Measurements from ENCODE around the gene METTL23.
"Not testable (repeated sequence)": the region's sequence is repeated elsewhere in the genome, so short reads cannot be mapped to it uniquely, and the experiment has no call there.

Gene METTL23

DNA sequence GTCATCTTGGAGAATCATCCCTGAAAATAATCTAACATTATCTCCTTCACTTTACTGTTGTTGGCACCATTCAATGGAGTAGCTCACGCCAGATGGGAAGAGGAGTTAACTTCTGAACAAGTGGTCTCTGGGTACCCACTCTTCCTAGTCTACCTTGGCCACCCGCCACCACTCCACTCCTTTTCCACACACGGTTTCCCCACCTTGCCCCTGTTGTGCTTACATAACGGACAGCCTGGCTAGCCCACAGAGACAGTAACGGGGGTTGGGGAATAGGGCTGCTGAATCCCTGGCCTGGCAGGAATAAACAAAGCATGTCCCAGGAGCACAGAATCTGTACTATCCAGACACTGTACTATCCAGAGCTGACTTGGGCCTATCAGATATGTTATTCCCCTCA, 12.3 kb upstream of the METTL23 start:
- DNase-seq = no peak

DNA sequence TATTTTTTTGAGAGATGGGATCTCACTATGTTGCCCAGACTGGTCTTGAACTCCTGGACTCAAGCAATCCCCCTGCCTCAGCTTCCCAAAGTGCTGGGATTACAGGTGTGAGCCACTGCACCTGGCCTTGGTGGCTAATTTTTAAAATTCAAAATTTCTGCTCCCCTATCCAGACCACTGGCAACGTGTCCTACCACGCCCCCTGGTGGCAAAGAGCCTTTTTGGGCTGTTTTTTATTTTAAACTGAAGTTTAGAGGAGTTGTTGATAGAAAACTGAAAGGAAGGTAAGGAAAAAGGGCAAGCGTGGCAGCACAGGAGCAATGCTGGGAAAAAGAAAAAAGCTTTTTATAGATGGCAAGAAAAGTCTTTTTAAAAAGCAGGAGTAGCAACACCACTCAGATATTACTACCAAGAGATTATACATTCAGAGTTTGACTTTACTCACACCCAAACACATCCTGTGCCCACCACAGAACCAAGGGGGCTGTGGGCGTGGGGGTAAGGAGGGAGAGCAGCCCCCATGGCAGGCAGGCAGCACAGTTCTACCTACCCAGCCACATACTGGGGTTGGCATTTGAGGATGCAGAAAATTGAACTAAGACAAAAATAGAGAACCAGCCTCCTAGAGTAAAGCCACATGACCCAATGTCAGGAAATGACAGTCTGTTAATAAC, 11.7 kb upstream of the METTL23 start:
- no peak for DNase-seq

DNA sequence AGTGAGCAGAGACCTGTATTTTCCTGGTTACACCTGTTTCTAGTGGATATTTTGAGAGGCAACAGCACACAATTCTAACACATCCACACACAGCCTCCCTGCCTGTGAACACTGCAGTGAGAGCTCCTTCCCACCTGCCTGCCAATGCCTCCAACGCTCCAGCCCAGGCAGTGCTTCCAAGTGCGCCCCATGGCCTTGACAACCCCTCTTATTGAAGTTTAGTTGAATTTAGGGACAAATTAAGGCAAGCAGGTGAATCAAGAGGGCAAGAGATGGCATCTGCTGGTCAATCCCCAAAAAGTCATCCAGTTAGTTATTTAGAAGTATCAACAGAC, 11.2 kb upstream of the METTL23 start:
- no peak for DNase-seq

DNA sequence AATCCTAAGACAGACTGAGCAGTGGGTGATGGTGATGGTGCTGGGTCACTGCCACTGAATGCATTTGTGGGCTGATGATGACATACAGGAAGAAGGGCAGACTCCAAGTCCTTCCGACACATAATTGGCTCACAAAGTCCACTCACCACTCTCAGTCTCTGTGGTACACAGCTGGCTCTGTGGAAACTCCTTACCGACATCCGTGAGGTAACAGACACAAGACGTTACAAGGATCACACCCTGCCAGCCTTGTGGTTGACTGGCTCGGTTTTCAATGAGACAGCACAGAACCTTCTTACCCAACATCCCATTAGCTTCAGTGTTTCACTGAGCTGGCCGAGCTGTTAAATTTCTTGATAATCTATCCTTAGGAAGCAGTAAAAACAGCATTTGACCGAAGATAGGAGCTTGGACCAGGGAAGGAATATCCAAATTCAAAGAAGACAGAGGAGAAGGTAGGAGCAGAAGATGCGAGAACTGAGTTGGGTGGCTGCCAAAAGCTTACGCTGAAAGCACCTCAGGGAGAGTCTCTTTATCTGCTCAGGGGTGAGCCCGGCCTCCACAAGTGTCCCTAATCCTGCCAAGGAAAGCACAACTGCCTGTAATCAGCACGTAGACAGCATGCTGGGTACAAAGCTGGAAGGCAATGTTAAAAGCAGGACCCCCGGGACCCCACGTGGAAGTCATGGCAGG, 10.3 kb upstream of the METTL23 start:
- DNase-seq = no peak

GRCh38 chr17:76716839-76717215, 9.8 kb upstream of the METTL23 start:
- peak; percentile 47 for DNase-seq

GRCh38 chr17:76718516-76718915, 8.1 kb upstream of the METTL23 start:
- no peak for DNase-seq

DNA sequence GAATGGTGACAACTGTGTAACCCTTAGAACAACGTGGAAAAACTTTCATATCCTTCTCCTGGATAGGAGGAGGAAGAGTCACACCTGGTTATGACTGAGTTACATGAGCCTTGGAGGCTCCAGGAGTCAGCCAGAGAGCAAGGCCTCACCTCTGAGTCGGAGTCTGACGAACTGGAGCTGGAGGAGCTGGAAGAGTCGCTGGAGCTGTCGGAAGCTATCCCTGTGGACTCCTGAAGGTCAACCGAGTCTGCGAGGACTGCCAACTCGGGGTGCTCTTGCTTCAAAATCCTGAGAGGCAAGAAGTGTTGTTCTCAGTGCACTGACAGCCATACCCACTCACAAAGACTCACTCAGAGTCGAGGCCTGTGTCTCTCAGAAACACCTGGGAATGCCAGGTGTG, 6.4 kb upstream of the METTL23 start:
- DNase-seq = no peak

- no peak for DNase-seq
Observed at GRCh38 chr17:76720941-76721340, 5.7 kb upstream of the METTL23 start.

DNA sequence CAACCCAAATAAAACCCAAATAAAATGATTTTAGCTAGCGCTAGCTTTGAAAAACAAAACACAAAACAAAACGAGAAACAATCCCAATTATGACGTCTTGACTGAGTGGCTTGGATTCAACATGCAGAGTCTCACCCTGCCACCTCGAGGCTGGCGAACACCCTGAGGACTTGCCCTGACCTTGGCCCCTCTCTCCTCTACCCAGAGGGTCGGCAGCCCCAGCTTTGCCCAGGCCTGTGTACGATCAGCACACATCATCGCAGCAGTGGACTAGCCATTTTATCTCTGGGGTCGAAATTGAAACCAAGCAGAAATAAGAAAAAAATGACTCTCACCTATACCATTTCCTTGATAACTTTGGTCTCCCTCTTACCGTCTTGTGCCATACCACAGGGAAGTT, 5.2 kb upstream of the METTL23 start:
- no peak for DNase-seq

DNA sequence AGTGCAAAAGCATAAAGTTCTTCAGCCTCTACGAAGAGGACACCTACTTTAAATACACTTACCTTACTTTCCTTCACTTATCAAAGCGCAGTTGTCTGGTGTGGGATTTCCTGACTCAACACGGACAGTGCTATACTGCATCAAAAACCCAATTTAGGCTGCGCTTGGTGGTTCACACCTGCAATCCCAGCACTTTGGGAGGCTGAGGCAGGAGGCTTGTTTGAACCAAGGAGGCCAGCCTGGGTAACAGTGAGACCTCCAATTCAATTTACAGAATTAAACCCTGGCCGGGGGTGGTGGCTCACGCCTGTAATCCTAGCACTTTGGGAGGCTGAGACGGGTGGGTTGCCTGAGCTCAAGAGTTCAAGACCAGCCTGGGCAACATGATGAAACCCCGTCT, 4.4 kb upstream of the METTL23 start:
- DNase-seq = no peak

DNA sequence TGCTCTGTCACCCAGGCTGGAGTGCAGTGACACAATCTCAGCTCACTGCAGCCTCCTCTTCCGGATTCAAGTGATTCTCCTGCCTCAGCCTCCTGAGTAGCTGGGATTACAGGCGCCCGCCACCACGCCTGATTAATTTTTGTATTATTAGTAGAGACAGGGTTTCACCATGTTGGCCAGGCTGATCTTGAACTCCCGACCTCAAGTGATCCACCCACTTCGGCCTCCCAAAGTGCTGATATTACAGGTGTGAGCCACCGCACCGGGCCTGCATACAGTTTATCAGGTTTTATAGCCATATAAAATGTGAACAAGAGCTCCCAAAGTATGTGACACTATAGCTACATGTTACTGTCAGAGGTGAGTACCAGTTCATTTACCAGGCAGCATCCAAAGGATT, 3.7 kb upstream of the METTL23 start:
- DNase-seq = not testable (repeated sequence)

GRCh38 chr17:76723812-76724211, 2.8 kb upstream of the METTL23 start:
- no peak for DNase-seq

- no peak for DNase-seq
Observed at GRCh38 chr17:76725580-76726230, 934 bp upstream of the METTL23 start.

DNA sequence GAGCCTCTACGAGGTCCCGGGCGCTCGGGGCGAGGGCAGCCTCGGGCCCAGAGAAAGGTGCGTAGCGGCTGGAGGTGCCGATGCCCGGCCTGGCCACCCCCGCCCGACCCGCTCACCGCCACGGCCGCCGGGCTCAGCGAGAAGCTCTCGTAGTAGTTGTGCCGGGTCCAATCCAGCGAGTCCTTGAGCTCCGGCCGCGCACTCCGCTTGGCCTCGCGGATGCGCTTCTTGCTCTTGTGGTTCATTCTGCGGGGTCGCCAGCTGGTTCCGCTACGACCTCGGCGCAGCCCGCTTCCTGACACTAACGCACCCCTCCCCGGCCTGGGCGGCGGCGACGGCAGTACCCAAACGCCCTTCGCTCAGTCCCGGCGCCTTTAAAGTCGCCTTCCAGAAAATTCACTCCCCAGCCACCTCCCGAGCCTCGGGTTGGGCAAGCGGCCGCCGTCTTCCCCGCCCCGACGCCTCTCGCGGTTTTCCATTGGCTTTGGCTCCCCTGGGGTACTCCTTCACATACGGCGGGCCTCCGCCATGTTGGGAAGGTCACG, 336 bp upstream of the METTL23 start, which contains the start of gene JMJD6:
TSS of gene JMJD6 (minus strand) at position 376 of the 545 bp plus-strand sequence. CDS start at position 245, 131 bp downstream.
- DNase-seq = peak; percentile 85

DNA sequence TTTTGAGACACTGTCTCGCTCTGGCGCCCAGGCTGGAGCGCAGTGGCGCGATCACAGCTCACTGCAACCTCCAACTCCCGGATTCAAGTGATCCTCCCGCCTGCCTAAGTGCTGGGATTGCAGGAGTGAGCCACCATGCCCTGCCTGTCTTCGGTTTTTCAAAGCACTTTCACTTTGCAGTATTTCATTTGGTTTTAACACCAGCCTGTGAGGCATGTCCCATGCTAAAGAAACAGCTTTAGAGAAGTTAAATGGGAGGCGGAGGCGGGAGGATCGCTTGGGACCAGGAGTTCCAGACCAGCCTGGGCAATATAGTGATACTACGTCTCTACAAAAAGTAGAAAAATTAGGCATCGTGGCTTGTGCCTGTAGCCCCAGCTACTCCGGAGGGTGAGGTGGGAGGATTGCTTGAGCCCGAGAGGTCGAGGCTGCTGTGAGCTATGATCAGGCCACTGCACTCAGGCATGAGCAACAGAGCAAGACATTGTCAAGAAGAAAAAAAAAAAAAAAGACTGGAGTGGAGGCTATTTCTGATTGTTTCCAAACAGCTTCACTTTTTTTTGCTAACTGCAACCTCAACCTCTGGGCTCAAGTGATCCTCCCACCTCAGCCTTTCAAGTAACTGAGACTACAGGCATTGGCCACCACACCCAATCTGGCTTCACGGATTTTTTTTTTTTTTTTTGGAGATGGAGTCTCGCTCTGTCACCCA, 1.3 kb downstream of the METTL23 start:
- DNase-seq = no peak

GRCh38 chr17:76731800-76732733, 5.4 kb downstream of the METTL23 start:
- not testable (repeated sequence) for DNase-seq

DNA sequence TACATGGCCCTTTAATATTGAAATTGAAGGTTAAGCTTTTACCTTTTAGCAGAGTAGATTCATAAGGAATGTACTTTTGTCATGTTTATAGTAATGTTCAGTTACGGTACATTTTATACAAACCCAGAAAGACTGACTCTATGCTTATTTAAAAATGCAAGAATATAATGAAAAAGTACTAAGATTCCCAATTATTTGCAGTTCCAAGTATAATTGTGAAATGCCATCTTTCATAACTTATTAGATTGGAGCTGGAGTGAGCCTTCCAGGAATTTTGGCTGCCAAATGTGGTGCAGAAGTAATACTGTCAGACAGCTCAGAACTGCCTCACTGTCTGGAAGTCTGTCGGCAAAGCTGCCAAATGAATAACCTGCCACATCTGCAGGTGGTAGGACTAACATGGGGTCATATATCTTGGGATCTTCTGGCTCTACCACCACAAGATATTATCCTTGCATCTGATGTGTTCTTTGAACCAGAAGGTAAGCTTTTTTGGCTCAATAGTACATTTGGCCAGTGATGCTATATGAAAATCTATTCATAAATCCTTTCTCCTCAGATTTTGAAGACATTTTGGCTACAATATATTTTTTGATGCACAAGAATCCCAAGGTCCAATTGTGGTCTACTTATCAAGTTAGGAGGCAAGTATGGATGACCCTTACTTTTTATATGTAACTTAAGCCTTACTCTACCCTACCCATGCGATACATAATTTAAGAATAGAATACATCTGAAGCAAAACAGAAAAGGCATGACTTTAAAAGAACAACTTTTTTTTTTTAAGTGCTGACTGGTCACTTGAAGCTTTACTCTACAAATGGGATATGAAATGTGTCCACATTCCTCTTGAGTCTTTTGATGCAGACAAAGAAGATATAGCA, 6.3 kb downstream of the METTL23 start:
- no peak for DNase-seq

GRCh38 chr17:76733618-76733957, 6.9 kb downstream of the METTL23 start:
- no peak for DNase-seq

DNA sequence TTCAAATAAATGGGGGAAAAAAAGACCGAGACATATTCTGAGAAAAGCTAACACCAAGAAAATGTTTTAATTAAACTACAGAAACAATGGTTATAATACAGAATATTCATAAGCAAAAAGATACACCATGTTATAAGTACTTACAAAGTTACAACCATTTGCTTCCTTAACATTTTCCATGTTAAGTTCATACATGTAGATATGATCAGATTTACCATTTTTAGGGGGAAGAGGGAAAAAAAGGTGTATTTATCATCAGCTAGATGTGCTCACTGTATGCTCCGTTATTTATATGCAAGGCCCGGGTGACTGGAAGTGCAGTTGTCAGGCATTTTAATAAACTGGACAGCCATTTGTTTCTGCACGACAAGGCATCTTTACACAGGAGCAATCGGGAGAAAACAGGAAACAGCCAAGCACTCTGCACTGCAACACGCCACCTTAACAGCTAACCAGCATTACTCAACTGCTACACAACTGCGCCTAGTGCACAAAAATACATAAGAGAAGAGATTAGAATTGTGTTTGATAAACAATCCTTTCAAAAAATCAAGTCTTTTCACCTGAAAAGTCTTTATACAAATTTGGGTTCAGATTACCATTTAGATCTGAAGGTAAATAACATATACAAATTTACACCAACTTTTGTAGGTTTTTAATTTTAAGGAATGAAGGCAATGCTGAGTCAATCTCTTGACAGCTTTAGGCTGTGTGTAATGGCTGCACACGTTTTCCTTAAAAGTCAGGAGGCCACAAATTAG, 7.6 kb downstream of the METTL23 start:
- no peak for DNase-seq

DNA sequence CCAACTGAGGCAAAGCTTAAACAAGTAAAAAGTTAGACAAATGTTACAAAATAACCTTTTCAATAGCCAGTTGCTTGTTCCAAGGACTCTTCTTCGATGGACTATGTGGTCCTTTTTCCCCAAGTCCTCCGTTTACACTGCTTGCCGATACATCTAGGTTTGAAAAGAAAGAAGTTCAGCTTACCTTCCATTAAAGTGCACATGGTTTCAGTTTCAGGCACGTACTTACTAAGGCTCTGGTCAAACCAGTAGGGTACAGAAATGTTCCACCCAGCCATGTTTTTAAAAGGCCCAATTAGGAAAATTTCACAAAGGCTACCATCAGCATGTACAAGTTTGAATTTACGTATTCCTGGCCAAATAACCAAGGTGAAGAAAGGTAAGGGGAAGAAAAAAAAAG, 8.4 kb downstream of the METTL23 start:
- no peak for DNase-seq

Data from amniotic stem cell (primary cell).